ENCODE results near the gene STK17A. TPM values are rescaled to one million over a fixed set of nuclear protein-coding genes. Genes with fewer than 3 reads are reported as not detected.
A peak's percentile ranks its signal among the peaks of the same experiment; 100 is the strongest.

Gene STK17A
- total and polyA plus RNA-seq, 4 experiments from 2014 or later = 118 to 168 (median 129) TPM

DNA sequence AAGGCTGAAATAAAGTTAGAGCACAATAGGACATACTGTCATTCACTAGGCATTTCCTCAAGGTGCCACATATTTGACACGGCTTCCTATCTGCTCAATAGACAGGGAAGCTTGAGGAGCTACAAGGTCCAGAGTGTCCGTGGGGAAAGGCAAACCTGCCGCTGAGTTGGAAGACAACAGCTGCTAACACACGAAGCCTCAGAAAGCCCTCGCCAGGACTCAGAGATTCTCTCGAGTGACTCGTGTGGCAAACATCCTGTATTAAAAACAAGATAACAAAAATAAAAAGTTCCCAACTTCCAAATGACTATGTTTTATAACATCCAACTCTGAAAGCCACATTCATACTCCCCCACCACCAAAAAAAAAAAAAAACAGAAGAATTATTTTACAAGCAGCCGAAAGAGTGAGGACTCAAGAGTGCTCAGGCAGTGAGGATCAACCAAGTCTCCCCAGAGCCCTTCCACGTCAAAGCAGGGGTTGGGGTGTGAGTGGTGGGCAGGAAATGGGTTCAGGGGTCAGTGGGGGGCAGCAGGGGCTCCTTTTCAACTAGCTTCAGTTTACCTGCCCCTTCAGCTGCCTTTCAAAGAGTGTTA lies 67.6 kb downstream of the STK17A start:
- no peaks in the 10 kb centered on the region for H3K36me3 ChIP-seq (ENCODE audit: insufficient read depth, low read length)
- no peaks in the 10 kb centered on the region for H3K27me3 ChIP-seq (ENCODE audit: insufficient read depth, low read length)
- ChIA-PET CTCF (ENCODE audit: partially characterized antibody) (interaction anchor here (0.8 to 11.6 kb wide), 9 partner anchors 11 to 67 kb away, joined by 3 to 199 read pairs (median 7); partner anchors contain the start of gene STK17A), POLR2A (ENCODE audit: partially characterized antibody) (interaction anchor here (0.9 to 16.6 kb wide), 22 partner anchors 10 to 1327 kb away, joined by 3 to 393 read pairs (median 12); partner anchors contain the start of genes COA1 and STK17A)
- Mint-ChIP-seq H3K27ac (peak overlapping the region; percentile 84 to 97 (median 91)), H3K27me3 (no peaks in the 10 kb centered on the region), H3K9me3 (peaks cover 0 to 4% (median 0%) of the 10 kb centered on the region in 8 donors), H3K4me1 (peaks cover 71 to 93% (median 83%) of the 10 kb centered on the region in 4 donors), H3K36me3 (peaks cover 11 to 16% of the 10 kb centered on the region in 2 donors), H3K4me3 (peak overlapping the region; percentile 71 to 90 (median 82))
- H3K4me1 ChIP-seq (ENCODE audit: insufficient read depth, low read length) = peaks cover 92% of the 10 kb centered on the region
- H3K9me3 ChIP-seq (ENCODE audit: control insufficient read depth in 1 of 2, low read length in 2 of 2) = no peaks in the 10 kb centered on the region
- DNase-seq = peak in 3 of 5 donors; percentile 23 to 32 (median 27)
- H3K4me3 ChIP-seq (ENCODE audit: low read length in 2 of 2) = peak overlapping the region; percentile 34 to 64
- intact Hi-C loops (cut with micrococcal nuclease) = loop anchor here (1.0 kb wide), 2 partner anchors 9 to 50 kb away; no protein-coding TSS in a partner anchor
- H3K27ac ChIP-seq (ENCODE audit: low read depth, low read length) = peak overlapping the region; percentile 65

GRCh38 chr7:43652364-43652763 lies 69.5 kb downstream of the STK17A start:
- no peaks in the 10 kb centered on the region for H3K9me3 ChIP-seq (ENCODE audit: control insufficient read depth in 1 of 2, low read length in 2 of 2)
- peaks cover 57 to 83% (median 72%) of the 10 kb centered on the region in 4 donors for H3K4me1 Mint-ChIP-seq
- POLR2A ChIA-PET (ENCODE audit: partially characterized antibody) = interaction anchor here (0.8 to 16.6 kb wide), 7 partner anchors 13 to 106 kb away, joined by 3 to 393 read pairs (median 57); partner anchors contain the start of genes BLVRA and STK17A
- H3K9me3 Mint-ChIP-seq = peaks cover 0 to 4% (median 0%) of the 10 kb centered on the region in 8 donors
- peak overlapping the region; percentile 84 to 97 (median 91) for H3K27ac Mint-ChIP-seq
- peaks cover 8 to 17% of the 10 kb centered on the region in 2 donors for H3K36me3 Mint-ChIP-seq
- no peaks in the 10 kb centered on the region for H3K36me3 ChIP-seq (ENCODE audit: insufficient read depth, low read length)
- no peak for DNase-seq
- CTCF ChIA-PET (ENCODE audit: partially characterized antibody) = interaction anchor here (1.8 to 11.6 kb wide), 3 partner anchors 46 to 68 kb away, joined by 5 to 199 read pairs (median 10); partner anchors contain the start of gene STK17A
- H3K27me3 ChIP-seq (ENCODE audit: insufficient read depth, low read length) = no peaks in the 10 kb centered on the region
- H3K4me1 ChIP-seq (ENCODE audit: insufficient read depth, low read length) = peaks cover 74% of the 10 kb centered on the region
- no peak overlapping the region for H3K4me3 ChIP-seq (ENCODE audit: low read length in 2 of 2)
- intact Hi-C loops (cut with micrococcal nuclease) = no loop called here
- peak overlapping the region in 7 of 8 donors; percentile 38 to 79 (median 60) for H3K4me3 Mint-ChIP-seq
- H3K27ac ChIP-seq (ENCODE audit: low read depth, low read length) = peak overlapping the region; percentile 65
- no peaks in the 10 kb centered on the region for H3K27me3 Mint-ChIP-seq

GRCh38 chr7:43653466-43653865 lies 70.6 kb downstream of the STK17A start:
- Mint-ChIP-seq H3K27ac (peak overlapping the region; percentile 76 to 93 (median 88)), H3K27me3 (no peaks in the 10 kb centered on the region), H3K4me3 (peak overlapping the region in 5 of 8 donors; percentile 16 to 70 (median 36)), H3K9me3 (peaks cover 0 to 4% (median 0%) of the 10 kb centered on the region in 8 donors), H3K4me1 (peaks cover 50 to 78% (median 68%) of the 10 kb centered on the region in 4 donors), H3K36me3 (peaks cover 9 to 22% of the 10 kb centered on the region in 2 donors)
- no peaks in the 10 kb centered on the region for H3K9me3 ChIP-seq (ENCODE audit: control insufficient read depth in 1 of 2, low read length in 2 of 2)
- CTCF ChIA-PET (ENCODE audit: partially characterized antibody) = interaction anchor here (0.9 to 11.6 kb wide), 4 partner anchors 16 to 70 kb away, joined by 3 to 199 read pairs (median 6); partner anchors contain the start of gene STK17A
- no peak overlapping the region for H3K4me3 ChIP-seq (ENCODE audit: low read length in 2 of 2)
- no peak for DNase-seq
- H3K27ac ChIP-seq (ENCODE audit: low read depth, low read length) = peak overlapping the region; percentile 18
- POLR2A ChIA-PET (ENCODE audit: partially characterized antibody) = interaction anchor here (1.0 to 1.3 kb wide), 3 partner anchors 10 to 71 kb away, joined by 3 to 6 read pairs (median 4); partner anchors contain the start of gene STK17A
- peaks cover 67% of the 10 kb centered on the region for H3K4me1 ChIP-seq (ENCODE audit: insufficient read depth, low read length)
- no peaks in the 10 kb centered on the region for H3K27me3 ChIP-seq (ENCODE audit: insufficient read depth, low read length)
- intact Hi-C loops (cut with micrococcal nuclease) = no loop called here
- H3K36me3 ChIP-seq (ENCODE audit: insufficient read depth, low read length) = no peaks in the 10 kb centered on the region

DNA sequence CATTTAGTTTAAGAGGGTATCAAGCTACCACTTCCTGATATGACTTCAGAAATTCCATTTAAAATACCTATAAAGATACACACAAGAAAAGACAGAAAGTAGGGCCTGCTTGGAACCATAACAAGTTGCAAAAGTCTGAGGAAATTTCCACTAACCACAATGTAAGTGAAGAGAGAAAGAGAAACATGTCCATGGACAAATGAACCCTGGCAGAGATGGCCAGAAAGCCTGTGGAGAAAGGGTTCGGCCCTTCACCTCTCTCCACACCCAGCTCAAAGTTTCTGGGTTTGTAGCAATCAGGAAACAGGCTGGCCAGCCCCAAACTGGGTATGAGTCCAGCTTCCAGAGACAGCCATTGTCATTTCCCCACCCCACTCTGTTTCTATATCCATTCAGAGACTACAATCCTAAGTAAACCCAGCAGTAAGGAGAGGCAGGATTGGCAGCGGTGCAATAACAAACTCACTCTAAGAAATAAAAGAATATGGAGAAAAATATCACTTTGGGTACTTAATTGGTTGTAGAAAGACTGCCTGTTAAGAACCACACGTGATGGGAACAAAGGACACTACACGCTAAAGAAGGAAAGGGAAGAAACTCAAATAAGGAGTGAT lies 71.1 kb downstream of the STK17A start:
- Histone ChIP-seq H3K36me3 (ENCODE audit: insufficient read depth, low read length) (no peaks in the 10 kb centered on the region), H3K4me3 (ENCODE audit: low read length in 2 of 2) (no peak overlapping the region), H3K27ac (ENCODE audit: low read depth, low read length) (peak overlapping the region; percentile 18), H3K9me3 (ENCODE audit: control insufficient read depth in 1 of 2, low read length in 2 of 2) (no peaks in the 10 kb centered on the region), H3K27me3 (ENCODE audit: insufficient read depth, low read length) (no peaks in the 10 kb centered on the region), H3K4me1 (ENCODE audit: insufficient read depth, low read length) (peaks cover 67% of the 10 kb centered on the region)
- ChIA-PET POLR2A (ENCODE audit: partially characterized antibody) (interaction anchor here (1.0 to 1.3 kb wide), 3 partner anchors 10 to 71 kb away, joined by 3 to 6 read pairs (median 4); partner anchors contain the start of gene STK17A), CTCF (ENCODE audit: partially characterized antibody) (interaction anchor here (0.9 to 11.6 kb wide), 3 partner anchors 16 to 70 kb away, joined by 3 to 199 read pairs (median 6); partner anchors contain the start of gene STK17A)
- Mint-ChIP-seq H3K27ac (peak overlapping the region; percentile 61 to 93 (median 84)), H3K4me1 (peaks cover 53 to 78% (median 68%) of the 10 kb centered on the region in 4 donors), H3K9me3 (peaks cover 0 to 4% (median 0%) of the 10 kb centered on the region in 8 donors), H3K27me3 (no peaks in the 10 kb centered on the region), H3K36me3 (peaks cover 13 to 26% of the 10 kb centered on the region in 2 donors), H3K4me3 (peak overlapping the region; percentile 7 to 70 (median 38))
- no peak for DNase-seq
- intact Hi-C loops (cut with micrococcal nuclease) = no loop called here

- H3K9me3 ChIP-seq (ENCODE audit: control insufficient read depth in 1 of 2, low read length in 2 of 2) = no peaks in the 10 kb centered on the region
- Mint-ChIP-seq H3K36me3 (peaks cover 13 to 26% of the 10 kb centered on the region in 2 donors), H3K27ac (peak overlapping the region in 3 of 7 donors; percentile 44 to 68 (median 44)), H3K9me3 (peaks cover 0 to 4% (median 0%) of the 10 kb centered on the region in 8 donors), H3K4me1 (peaks cover 52 to 79% (median 68%) of the 10 kb centered on the region in 4 donors), H3K4me3 (peak overlapping the region in 1 of 8 donors; percentile 40), H3K27me3 (no peaks in the 10 kb centered on the region)
- intact Hi-C loops (cut with micrococcal nuclease) = no loop called here
- ChIA-PET CTCF (ENCODE audit: partially characterized antibody) (interaction anchor here (1.3 kb wide), 1 partner anchor 44 kb away, joined by 5 read pairs; no protein-coding TSS in a partner anchor), POLR2A (ENCODE audit: partially characterized antibody) (interaction anchor here (0.6 to 1.6 kb wide), 3 partner anchors 9 to 73 kb away, joined by 3 to 7 read pairs (median 3); partner anchors contain the start of gene STK17A)
- no peaks in the 10 kb centered on the region for H3K27me3 ChIP-seq (ENCODE audit: insufficient read depth, low read length)
- no peak for DNase-seq
- H3K27ac ChIP-seq (ENCODE audit: low read depth, low read length) = no peak overlapping the region
- peaks cover 68% of the 10 kb centered on the region for H3K4me1 ChIP-seq (ENCODE audit: insufficient read depth, low read length)
- H3K36me3 ChIP-seq (ENCODE audit: insufficient read depth, low read length) = no peaks in the 10 kb centered on the region
- no peak overlapping the region for H3K4me3 ChIP-seq (ENCODE audit: low read length in 2 of 2)
Observed at GRCh38 chr7:43655584-43655983, 72.7 kb downstream of the STK17A start.

GRCh38 chr7:43656997-43657396 lies 74.1 kb downstream of the STK17A start:
- Mint-ChIP-seq H3K27ac (peak overlapping the region in 1 of 7 donors; percentile 25), H3K4me3 (no peak overlapping the region), H3K4me1 (peaks cover 42 to 71% (median 60%) of the 10 kb centered on the region in 4 donors), H3K27me3 (no peaks in the 10 kb centered on the region), H3K9me3 (peaks cover 0 to 4% (median 0%) of the 10 kb centered on the region in 8 donors), H3K36me3 (peaks cover 16 to 26% of the 10 kb centered on the region in 2 donors)
- Histone ChIP-seq H3K4me1 (ENCODE audit: insufficient read depth, low read length) (peaks cover 59% of the 10 kb centered on the region), H3K27me3 (ENCODE audit: insufficient read depth, low read length) (no peaks in the 10 kb centered on the region), H3K27ac (ENCODE audit: low read depth, low read length) (no peak overlapping the region), H3K36me3 (ENCODE audit: insufficient read depth, low read length) (no peaks in the 10 kb centered on the region), H3K4me3 (ENCODE audit: low read length in 2 of 2) (no peak overlapping the region), H3K9me3 (ENCODE audit: control insufficient read depth in 1 of 2, low read length in 2 of 2) (no peaks in the 10 kb centered on the region)
- POLR2A ChIA-PET (ENCODE audit: partially characterized antibody) = interaction anchor here (0.7 kb wide), 1 partner anchor 9 kb away, joined by 3 read pairs; no protein-coding TSS in a partner anchor
- intact Hi-C loops (cut with micrococcal nuclease) = no loop called here
- CTCF ChIA-PET (ENCODE audit: partially characterized antibody) = no interaction called here
- no peak for DNase-seq
